MM.1S (cell line): Measurements from ENCODE around the gene SRC.

ENCODE experiments used
- EZH2 ChIP-seq: fragments of 300-600 bp; sonication (generic); optimal IDR thresholded peaks from 2 replicates; pipeline ENCODE3; 2017; ENCODE audit warnings: low read depth, mild to moderate bottlenecking, antibody characterized with exemption, low read length, mixed read lengths
- EZH2phosphoT487 ChIP-seq: fragments of 300-600 bp; sonication (generic); IDR thresholded peaks from 2 replicates; pipeline ENCODE4 v1.6.1; 2018; ENCODE audit warnings: antibody characterized with exemption, low read length
- TF ChIP-seq, protein P1 (sequence below): fragments of 300-600 bp; sonication (generic); IDR thresholded peaks from 2 replicates; pipeline ENCODE4 v1.5.1; 2016; ENCODE audit warnings: antibody characterized with exemption, low read length, mixed read lengths

DNA sequence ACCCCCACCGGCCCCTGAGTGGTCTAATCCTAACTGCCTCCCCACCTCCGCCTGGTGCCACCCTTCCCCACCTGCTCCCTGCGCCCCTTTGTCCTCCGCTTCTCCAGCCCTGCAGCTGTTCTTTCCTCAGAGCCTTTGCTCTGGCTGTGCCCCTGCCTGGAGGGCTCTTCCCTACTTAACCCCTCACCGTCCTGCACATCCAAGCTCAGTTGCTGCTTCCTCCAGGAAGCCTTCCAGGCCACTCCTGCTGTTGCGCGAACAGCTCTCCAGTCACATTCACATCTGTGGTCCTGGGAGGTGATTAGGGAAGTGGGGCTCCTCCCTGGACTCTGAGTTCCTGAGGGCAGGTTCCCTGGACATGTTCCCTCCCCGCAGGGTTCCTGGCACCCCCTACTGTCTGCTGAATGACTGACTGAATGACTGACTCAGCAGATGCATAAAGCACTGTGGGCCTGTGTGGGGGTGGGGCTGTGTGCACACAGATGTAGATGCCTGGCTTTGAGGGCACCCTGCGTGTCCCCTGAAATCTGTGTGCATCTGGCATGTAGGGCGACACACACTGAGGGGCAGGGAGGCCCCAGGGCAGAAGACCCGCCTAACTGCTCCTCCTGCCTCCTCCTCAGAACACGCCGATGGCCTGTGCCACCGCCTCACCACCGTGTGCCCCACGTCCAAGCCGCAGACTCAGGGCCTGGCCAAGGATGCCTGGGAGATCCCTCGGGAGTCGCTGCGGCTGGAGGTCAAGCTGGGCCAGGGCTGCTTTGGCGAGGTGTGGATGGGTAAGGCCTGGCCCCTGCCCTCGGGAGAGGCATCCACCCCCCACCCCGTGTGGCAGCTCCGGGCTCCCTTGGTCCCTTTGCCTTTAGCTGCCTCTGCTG lies 51.4 kb downstream of the SRC start:
- TF ChIP-seq, protein P1, sequence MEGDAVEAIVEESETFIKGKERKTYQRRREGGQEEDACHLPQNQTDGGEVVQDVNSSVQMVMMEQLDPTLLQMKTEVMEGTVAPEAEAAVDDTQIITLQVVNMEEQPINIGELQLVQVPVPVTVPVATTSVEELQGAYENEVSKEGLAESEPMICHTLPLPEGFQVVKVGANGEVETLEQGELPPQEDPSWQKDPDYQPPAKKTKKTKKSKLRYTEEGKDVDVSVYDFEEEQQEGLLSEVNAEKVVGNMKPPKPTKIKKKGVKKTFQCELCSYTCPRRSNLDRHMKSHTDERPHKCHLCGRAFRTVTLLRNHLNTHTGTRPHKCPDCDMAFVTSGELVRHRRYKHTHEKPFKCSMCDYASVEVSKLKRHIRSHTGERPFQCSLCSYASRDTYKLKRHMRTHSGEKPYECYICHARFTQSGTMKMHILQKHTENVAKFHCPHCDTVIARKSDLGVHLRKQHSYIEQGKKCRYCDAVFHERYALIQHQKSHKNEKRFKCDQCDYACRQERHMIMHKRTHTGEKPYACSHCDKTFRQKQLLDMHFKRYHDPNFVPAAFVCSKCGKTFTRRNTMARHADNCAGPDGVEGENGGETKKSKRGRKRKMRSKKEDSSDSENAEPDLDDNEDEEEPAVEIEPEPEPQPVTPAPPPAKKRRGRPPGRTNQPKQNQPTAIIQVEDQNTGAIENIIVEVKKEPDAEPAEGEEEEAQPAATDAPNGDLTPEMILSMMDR, result no peak
- TF ChIP-seq EZH2phosphoT487, result no peak
- no peak for TF ChIP-seq EZH2
